Endothelial cell of umbilical vein (primary cell): ENCODE results near the gene C1RL.

Experiments
- CTCF ChIP-seq, 2 donors: IDR thresholded peaks; 1 replicate in 1 of 2; 2 replicates in 1 of 2; pipeline ENCODE4 v1.5.1; 2011; ENCODE audit warnings: low read length in 2 of 2, mild to moderate bottlenecking in 2 of 2, moderate library complexity in 2 of 2, control low read depth in 1 of 2, inconsistent platforms in 1 of 2, low read depth in 1 of 2; ENCODE audit not compliant: insufficient read depth in 1 of 2; ENCODE audit errors: extremely low read depth in 1 of 2
- EZH2 ChIP-seq: IDR thresholded peaks from 2 replicates; pipeline ENCODE4 v1.6.1; 2012; ENCODE audit warnings: borderline replicate concordance, low read depth, mild to moderate bottlenecking, moderate library complexity, low read length, inconsistent platforms; ENCODE audit not compliant: severe bottlenecking
- JUN ChIP-seq: IDR thresholded peaks from 2 replicates; pipeline ENCODE4 v1.6.1; 2011; ENCODE audit warnings: borderline replicate concordance, low read depth; ENCODE audit not compliant: insufficient read length, insufficient read depth
- MAX ChIP-seq: IDR thresholded peaks from 2 replicates; pipeline ENCODE4 v1.6.1; 2011; ENCODE audit not compliant: insufficient read depth, insufficient read length
- MYC ChIP-seq: IDR thresholded peaks from one replicate; pipeline ENCODE4 v1.6.1; 2011; ENCODE audit warnings: mild to moderate bottlenecking, low read depth, low read length
- POLR2A ChIP-seq: IDR thresholded peaks from 2 replicates; pipeline ENCODE4 v1.6.1; 2012; ENCODE audit warnings: low read depth, mild to moderate bottlenecking, control low read depth, low read length
- POLR2AphosphoS5 ChIP-seq: IDR thresholded peaks from 2 replicates; pipeline ENCODE4 v1.6.1; 2012; ENCODE audit warnings: low read depth, mild to moderate bottlenecking, control low read depth, low read length, moderate library complexity; ENCODE audit not compliant: insufficient read depth

GRCh38 chr12:7089196-7089871 lies 19.7 kb downstream of the C1RL start:
- TF ChIP-seq CTCF (IDR thresholded peaks at IDR 0.05; ENCODE audit: extremely low read depth in 1 of 2, insufficient read depth in 1 of 2, low read depth in 1 of 2, low read length in 2 of 2) (no peak), EZH2 (no peak), POLR2A (no peak), POLR2AphosphoS5 (no peak), MAX (no peak), MYC (no peak), JUN (no peak)
